ENCODE results near the gene IFNB1. TPM values are rescaled to one million over a fixed set of nuclear protein-coding genes. Genes with fewer than 3 reads are reported as not detected.

Gene IFNB1
- total RNA-seq, 1 experiment from 2014 or later = not detected

DNA sequence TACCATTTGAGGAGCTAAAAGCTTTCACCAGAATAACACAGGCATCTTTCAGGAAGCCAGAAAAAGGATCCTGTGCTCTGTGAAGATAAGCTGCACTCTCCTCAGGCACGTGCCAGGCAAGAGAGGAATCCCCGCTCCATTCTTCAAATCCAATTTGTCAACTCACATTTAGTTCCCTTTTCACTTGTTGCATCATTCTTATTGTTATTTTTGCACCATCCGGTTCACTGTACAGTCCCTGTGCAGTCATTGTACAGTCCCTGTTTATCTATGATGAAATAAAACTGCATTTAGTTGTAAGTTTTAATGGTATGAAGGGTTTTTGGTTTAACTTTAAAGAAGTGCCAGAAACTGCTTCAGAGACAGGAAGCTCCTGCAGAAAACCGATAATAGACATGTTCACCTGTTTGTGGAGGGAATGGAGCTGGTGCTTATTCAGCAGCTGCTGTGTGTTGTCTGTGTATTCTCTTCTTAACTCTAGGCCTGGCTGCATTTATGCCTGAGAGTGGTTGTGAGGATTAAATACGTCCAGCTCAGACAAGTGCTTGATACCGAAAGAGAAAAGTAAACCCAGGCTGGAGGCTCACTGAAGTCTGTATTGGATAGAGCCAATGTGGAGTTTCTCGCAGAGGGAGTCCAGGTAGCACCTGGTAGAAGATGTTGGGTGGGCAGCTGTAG lies 41.5 kb upstream of the IFNB1 start:
- CTCF ChIA-PET = no interaction called here
- no peak for DNase-seq (ENCODE audit: low spot score)
- BruUV-seq (replicated peaks) = no TSS peak
- H3K27ac ChIP-seq (ENCODE audit: low read depth, low read length, poor library complexity, severe bottlenecking) = no peak overlapping the region
- POLR2A ChIA-PET (ENCODE audit: low non-redundant PET) = no interaction called here
- no peak overlapping the region for H3K4me3 ChIP-seq (ENCODE audit: low read depth, low read length, poor library complexity, severe bottlenecking)
- intact Hi-C loops (cut with micrococcal nuclease; ENCODE audit: unreplicated experiment) = loop anchor here (10.0 kb wide), 1 partner anchor 174 kb away; no protein-coding TSS in a partner anchor
- H3K36me3 ChIP-seq (ENCODE audit: insufficient read depth, low read length, poor library complexity, severe bottlenecking) = no peaks in the 10 kb centered on the region
- no peaks in the 10 kb centered on the region for H3K9me3 ChIP-seq (ENCODE audit: low read depth, low read length, poor library complexity, severe bottlenecking)
- no peaks in the 10 kb centered on the region for H3K4me1 ChIP-seq (ENCODE audit: insufficient read depth, low read length, poor library complexity, severe bottlenecking)
- no peaks in the 10 kb centered on the region for H3K27me3 ChIP-seq (replicated peaks; ENCODE audit: insufficient read depth, low read depth, low read length, poor library complexity)
- TF ChIP-seq EZH2 (IDR thresholded peaks at IDR 0.05; ENCODE audit: borderline replicate concordance, low read depth, low read length, poor library complexity, severe bottlenecking) = no peak
- TF ChIP-seq, protein P1, sequence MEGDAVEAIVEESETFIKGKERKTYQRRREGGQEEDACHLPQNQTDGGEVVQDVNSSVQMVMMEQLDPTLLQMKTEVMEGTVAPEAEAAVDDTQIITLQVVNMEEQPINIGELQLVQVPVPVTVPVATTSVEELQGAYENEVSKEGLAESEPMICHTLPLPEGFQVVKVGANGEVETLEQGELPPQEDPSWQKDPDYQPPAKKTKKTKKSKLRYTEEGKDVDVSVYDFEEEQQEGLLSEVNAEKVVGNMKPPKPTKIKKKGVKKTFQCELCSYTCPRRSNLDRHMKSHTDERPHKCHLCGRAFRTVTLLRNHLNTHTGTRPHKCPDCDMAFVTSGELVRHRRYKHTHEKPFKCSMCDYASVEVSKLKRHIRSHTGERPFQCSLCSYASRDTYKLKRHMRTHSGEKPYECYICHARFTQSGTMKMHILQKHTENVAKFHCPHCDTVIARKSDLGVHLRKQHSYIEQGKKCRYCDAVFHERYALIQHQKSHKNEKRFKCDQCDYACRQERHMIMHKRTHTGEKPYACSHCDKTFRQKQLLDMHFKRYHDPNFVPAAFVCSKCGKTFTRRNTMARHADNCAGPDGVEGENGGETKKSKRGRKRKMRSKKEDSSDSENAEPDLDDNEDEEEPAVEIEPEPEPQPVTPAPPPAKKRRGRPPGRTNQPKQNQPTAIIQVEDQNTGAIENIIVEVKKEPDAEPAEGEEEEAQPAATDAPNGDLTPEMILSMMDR (conservative IDR thresholded peaks at IDR 0.05; ENCODE audit: low read depth, low read length) = no peak

DNA sequence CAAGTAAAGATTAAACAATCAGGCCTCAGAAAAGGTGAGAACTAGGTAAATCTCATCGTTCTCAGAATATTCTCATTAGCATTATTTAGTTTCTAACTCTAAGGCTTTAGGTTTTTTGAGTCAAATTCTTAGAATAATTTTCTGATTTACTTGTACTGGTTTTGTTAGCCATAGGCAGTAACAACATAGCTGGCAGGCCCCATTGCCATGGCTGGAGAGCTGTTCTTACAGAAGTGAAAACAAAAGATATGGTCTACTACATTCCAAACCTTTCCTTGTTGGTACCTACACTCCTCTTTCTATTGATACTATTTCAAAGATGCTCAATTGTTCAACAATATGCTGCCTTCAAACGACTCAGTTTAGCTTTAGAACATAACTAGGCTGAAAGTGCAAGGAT lies 36.6 kb upstream of the IFNB1 start:
- intact Hi-C loops (cut with micrococcal nuclease; ENCODE audit: unreplicated experiment) = loop anchor here (10.0 kb wide), 1 partner anchor 170 kb away; no protein-coding TSS in a partner anchor
- TF ChIP-seq EZH2 (IDR thresholded peaks at IDR 0.05; ENCODE audit: borderline replicate concordance, low read depth, low read length, poor library complexity, severe bottlenecking) = no peak
- TF ChIP-seq, protein P1 (conservative IDR thresholded peaks at IDR 0.05; ENCODE audit: low read depth, low read length) = no peak
- Histone ChIP-seq H3K36me3 (ENCODE audit: insufficient read depth, low read length, poor library complexity, severe bottlenecking) (no peaks in the 10 kb centered on the region), H3K27me3 (replicated peaks; ENCODE audit: insufficient read depth, low read depth, low read length, poor library complexity) (no peaks in the 10 kb centered on the region), H3K9me3 (ENCODE audit: low read depth, low read length, poor library complexity, severe bottlenecking) (no peaks in the 10 kb centered on the region), H3K4me1 (ENCODE audit: insufficient read depth, low read length, poor library complexity, severe bottlenecking) (peaks cover 4% of the 10 kb centered on the region), H3K27ac (ENCODE audit: low read depth, low read length, poor library complexity, severe bottlenecking) (no peak overlapping the region), H3K4me3 (ENCODE audit: low read depth, low read length, poor library complexity, severe bottlenecking) (no peak overlapping the region)
- BruUV-seq (replicated peaks) = no TSS peak
- DNase-seq (ENCODE audit: low spot score) = no peak
- POLR2A ChIA-PET (ENCODE audit: low non-redundant PET) = no interaction called here
- CTCF ChIA-PET = no interaction called here

DNA sequence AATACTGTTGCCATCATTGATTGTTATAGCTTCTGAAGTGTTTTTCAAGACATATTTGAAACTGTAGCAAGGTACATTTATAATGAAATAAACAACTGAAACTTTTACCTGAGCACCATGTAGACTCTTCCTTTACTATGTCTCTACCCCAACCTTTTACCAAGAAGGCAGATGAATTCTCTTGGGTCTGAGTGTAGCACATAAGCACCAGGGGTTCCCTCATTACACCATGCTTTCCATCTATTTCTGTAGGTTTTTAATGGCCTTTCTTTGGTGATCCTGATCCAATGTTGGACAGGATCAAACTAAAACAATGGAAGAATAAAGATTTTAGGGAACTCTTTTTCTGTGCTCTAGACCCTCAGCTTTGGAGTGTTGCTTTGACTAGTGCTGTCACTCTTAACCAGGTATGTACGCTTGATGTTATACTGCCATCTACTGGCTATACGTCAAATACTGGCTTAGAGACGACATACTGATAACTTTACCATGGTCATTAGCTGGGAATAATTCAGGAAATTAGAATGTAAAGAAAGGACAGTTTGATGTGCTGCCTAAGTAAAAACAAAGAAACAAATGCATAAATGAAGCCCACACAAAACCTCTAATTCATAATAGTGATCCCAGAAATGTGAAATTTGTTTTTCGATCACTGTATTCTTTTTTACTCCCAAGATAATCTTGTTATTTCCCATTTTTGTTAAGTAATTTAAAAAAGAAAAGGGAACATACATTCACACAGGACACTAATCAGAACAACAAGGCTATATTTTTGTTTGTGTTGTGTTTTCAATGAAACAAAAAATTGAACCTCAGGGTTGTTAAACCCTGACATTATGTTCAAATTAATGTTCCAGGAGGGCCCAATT lies 33.2 kb upstream of the IFNB1 start:
- TF ChIP-seq, protein P1 (conservative IDR thresholded peaks at IDR 0.05; ENCODE audit: low read depth, low read length) = peak; percentile 69
- TF ChIP-seq EZH2 (IDR thresholded peaks at IDR 0.05; ENCODE audit: borderline replicate concordance, low read depth, low read length, poor library complexity, severe bottlenecking) = no peak
- Histone ChIP-seq H3K27me3 (replicated peaks; ENCODE audit: insufficient read depth, low read depth, low read length, poor library complexity) (no peaks in the 10 kb centered on the region), H3K4me1 (ENCODE audit: insufficient read depth, low read length, poor library complexity, severe bottlenecking) (peaks cover 4% of the 10 kb centered on the region), H3K9me3 (ENCODE audit: low read depth, low read length, poor library complexity, severe bottlenecking) (no peaks in the 10 kb centered on the region), H3K27ac (ENCODE audit: low read depth, low read length, poor library complexity, severe bottlenecking) (no peak overlapping the region), H3K36me3 (ENCODE audit: insufficient read depth, low read length, poor library complexity, severe bottlenecking) (no peaks in the 10 kb centered on the region), H3K4me3 (ENCODE audit: low read depth, low read length, poor library complexity, severe bottlenecking) (no peak overlapping the region)
- no TSS peak for BruUV-seq (replicated peaks)
- intact Hi-C loops (cut with micrococcal nuclease; ENCODE audit: unreplicated experiment) = loop anchor here (2.0 to 10.0 kb wide), 3 partner anchors 166 to 1184 kb away; no protein-coding TSS in a partner anchor
- DNase-seq (ENCODE audit: low spot score) = peak; percentile 74
- POLR2A ChIA-PET (ENCODE audit: low non-redundant PET) = no interaction called here
- CTCF ChIA-PET = interaction anchor here (0.6 to 1.1 kb wide), 7 partner anchors 32 to 1646 kb away, joined by 3 to 10 read pairs (median 4); no protein-coding TSS in a partner anchor

Measured in A673 (cell line).